ENCODE data around the gene MRFAP1.
A peak's percentile ranks its signal among the peaks of the same experiment; 100 is the strongest.

Gene MRFAP1

GRCh38 chr4:6640292-6641163 lies at the start of gene MRFAP1:
Gene MRFAP1, plus strand, starts transcription at chr4:6640685. Its CDS starts 178 bp downstream, at chr4:6640863.
- peak; percentile 81 to 85 for DNase-seq (ENCODE audit: low read depth in 2 of 2)

- no peak for DNase-seq (ENCODE audit: low read depth in 2 of 2)
These were observed 49.2 kb upstream of the MRFAP1 start for GRCh38 chr4:6591313-6591712.

- DNase-seq (ENCODE audit: low read depth in 2 of 2) = no peak
These were observed 48.7 kb upstream of the MRFAP1 start for GRCh38 chr4:6591781-6592180.

- DNase-seq (ENCODE audit: low read depth in 2 of 2) = no peak
These were observed 47.5 kb upstream of the MRFAP1 start for GRCh38 chr4:6592804-6593563.

GRCh38 chr4:6594341-6594740 lies 46.1 kb upstream of the MRFAP1 start:
- DNase-seq (ENCODE audit: low read depth in 2 of 2) = no peak

GRCh38 chr4:6594826-6595355 lies 45.6 kb upstream of the MRFAP1 start:
- no peak for DNase-seq (ENCODE audit: low read depth in 2 of 2)

GRCh38 chr4:6595897-6596537 lies 44.5 kb upstream of the MRFAP1 start:
- DNase-seq (ENCODE audit: low read depth in 2 of 2) = no peak

- no peak for DNase-seq (ENCODE audit: low read depth in 2 of 2)
These were observed 43.5 kb upstream of the MRFAP1 start for GRCh38 chr4:6596948-6597347.

- DNase-seq (ENCODE audit: low read depth in 2 of 2) = no peak
These were observed 42.4 kb upstream of the MRFAP1 start for GRCh38 chr4:6598127-6598526.

GRCh38 chr4:6598641-6599040 lies 41.8 kb upstream of the MRFAP1 start:
- DNase-seq (ENCODE audit: low read depth in 2 of 2) = no peak

GRCh38 chr4:6601661-6602250 lies 38.7 kb upstream of the MRFAP1 start:
- DNase-seq (ENCODE audit: low read depth in 2 of 2) = no peak

- DNase-seq (ENCODE audit: low read depth in 2 of 2) = no peak
These were observed 38.2 kb upstream of the MRFAP1 start for GRCh38 chr4:6602289-6602688.

GRCh38 chr4:6603128-6603527 lies 37.4 kb upstream of the MRFAP1 start:
- DNase-seq (ENCODE audit: low read depth in 2 of 2) = no peak

- no peak for DNase-seq (ENCODE audit: low read depth in 2 of 2)
These were observed 35.4 kb upstream of the MRFAP1 start for GRCh38 chr4:6605114-6605513.

- DNase-seq (ENCODE audit: low read depth in 2 of 2) = no peak
These were observed 34.9 kb upstream of the MRFAP1 start for GRCh38 chr4:6605605-6606004.

GRCh38 chr4:6606465-6607235 lies 33.8 kb upstream of the MRFAP1 start:
- no peak for DNase-seq (ENCODE audit: low read depth in 2 of 2)

GRCh38 chr4:6607368-6608055 lies 33.0 kb upstream of the MRFAP1 start:
- DNase-seq (ENCODE audit: low read depth in 2 of 2) = no peak

GRCh38 chr4:6608758-6609414 lies 31.6 kb upstream of the MRFAP1 start:
- DNase-seq (ENCODE audit: low read depth in 2 of 2) = no peak

GRCh38 chr4:6609415-6610079 lies 30.9 kb upstream of the MRFAP1 start:
- no peak for DNase-seq (ENCODE audit: low read depth in 2 of 2)

Data from stimulated activated CD4-positive, alpha-beta T cell treated with anti-CD3 and anti-CD28 coated beads, Interleukin-1b, Interleukin-23, amount 100 ng/mL, for 1 hour (primary cell).